GM23338 (cell line): Measurements from ENCODE around the gene METTL17. TPM values are rescaled to one million over a fixed set of nuclear protein-coding genes. Genes with fewer than 3 reads are reported as not detected.

Source experiments
- ATAC-seq: fragments of 200-7000 bp; cut with Tn5 transposase; 3 replicates; pipeline ENCODE4 v1.9.1; 2020
- DNase-seq: peaks from one replicate; pipeline ENCODE4 v3.0.0-alpha.2; 2015; ENCODE audit warnings: low spot score
- H2AFZ ChIP-seq: fragments of 200-600 bp; sonication (generic); 2 replicates; pipeline ENCODE4 v1.8.0; 2016; ENCODE audit warnings: antibody characterized with exemption, mild to moderate bottlenecking, moderate library complexity
- H3F3A ChIP-seq: fragments of 200-600 bp; sonication (generic); replicated peaks from 2 replicates; pipeline ENCODE4 v1.8.0; 2017; ENCODE audit warnings: antibody characterized with exemption, mixed run types, low read depth
- H3K27ac ChIP-seq: fragments of 200-600 bp; sonication (generic); 2 replicates; pipeline ENCODE4 v1.6.1; 2016; ENCODE audit warnings: low read depth
- H3K27me3 ChIP-seq: fragments of 200-600 bp; sonication (generic); 2 replicates; pipeline ENCODE4 v1.8.0; 2016; ENCODE audit warnings: mild to moderate bottlenecking, mixed run types, moderate library complexity; ENCODE audit not compliant: insufficient read depth
- H3K36me3 ChIP-seq: fragments of 200-600 bp; sonication (generic); 2 replicates; pipeline ENCODE4 v1.8.0; 2016; ENCODE audit warnings: mild to moderate bottlenecking; ENCODE audit not compliant: insufficient read depth
- H3K4me1 ChIP-seq: fragments of 200-600 bp; sonication (generic); 2 replicates; pipeline ENCODE4 v1.8.0; 2016; ENCODE audit warnings: mild to moderate bottlenecking, moderate library complexity; ENCODE audit not compliant: insufficient read depth
- H3K4me2 ChIP-seq: fragments of 200-600 bp; sonication (generic); 2 replicates; pipeline ENCODE4 v1.7.1; 2017; ENCODE audit warnings: mixed run types
- H3K4me3 ChIP-seq: fragments of 200-600 bp; sonication (generic); 2 replicates; pipeline ENCODE4 v1.6.1; 2016; ENCODE audit warnings: mixed run types
- H3K79me2 ChIP-seq: fragments of 200-600 bp; sonication (generic); replicated peaks from 2 replicates; pipeline ENCODE4 v1.8.0; 2017; ENCODE audit warnings: mild to moderate bottlenecking; ENCODE audit not compliant: insufficient read depth
- H3K9me2 ChIP-seq: fragments of 200-600 bp; sonication (generic); 2 replicates; pipeline ENCODE4 v1.8.0; 2017; ENCODE audit not compliant: insufficient read depth
- H4K20me1 ChIP-seq: fragments of 200-600 bp; sonication (generic); replicated peaks from 2 replicates; pipeline ENCODE4 v1.8.0; 2017; ENCODE audit warnings: mild to moderate bottlenecking; ENCODE audit not compliant: insufficient read depth
- H3K27ac Mint-ChIP-seq: 2 replicates; pipeline ENCODE4 v1.8.0; 2020; ENCODE audit warnings: inconsistent platforms, mild to moderate bottlenecking, moderate library complexity, mixed read lengths
- H3K27me3 Mint-ChIP-seq: 3 replicates; pipeline ENCODE4 v1.8.0; 2022; ENCODE audit warnings: low read depth, mild to moderate bottlenecking, moderate library complexity, mixed read lengths, inconsistent platforms; ENCODE audit not compliant: insufficient read depth, poor library complexity
- H3K36me3 Mint-ChIP-seq: 3 replicates; pipeline ENCODE4 v1.8.0; 2021; ENCODE audit warnings: low read depth, mild to moderate bottlenecking, inconsistent platforms, moderate library complexity, mixed read lengths
- H3K4me1 Mint-ChIP-seq: 3 replicates; pipeline ENCODE4 v1.8.0; 2020; ENCODE audit warnings: mild to moderate bottlenecking, inconsistent platforms, mixed read lengths
- H3K4me3 Mint-ChIP-seq: 3 replicates; pipeline ENCODE4 v1.8.0; 2021; ENCODE audit warnings: moderate library complexity, mild to moderate bottlenecking, inconsistent platforms, mixed read lengths
- H3K9me3 Mint-ChIP-seq: 3 replicates; pipeline ENCODE4 v1.8.0; 2020; ENCODE audit warnings: moderate library complexity, mild to moderate bottlenecking, inconsistent platforms, mixed read lengths
- CREB1 ChIP-seq: fragments of 250-450 bp; sonication (Bioruptor Pico); IDR thresholded peaks from 2 replicates; pipeline ENCODE4 v1.5.0; 2020; ENCODE audit warnings: low read depth, mild to moderate bottlenecking, moderate library complexity
- EZH2 ChIP-seq: fragments of 200-600 bp; sonication (generic); IDR thresholded peaks from one replicate; pipeline ENCODE4 v1.8.0; 2017; ENCODE audit warnings: antibody characterized with exemption, mild to moderate bottlenecking, low read depth; ENCODE audit not compliant: unreplicated experiment
- EZH2phosphoT487 ChIP-seq: fragments of 200-600 bp; sonication (generic); IDR thresholded peaks from one replicate; pipeline ENCODE4 v1.8.1; 2018; ENCODE audit warnings: antibody characterized with exemption; ENCODE audit not compliant: unreplicated experiment
- JUNB ChIP-seq: IDR thresholded peaks from one replicate; pipeline ENCODE4 v1.6.1; 2016; ENCODE audit warnings: antibody characterized with exemption; ENCODE audit not compliant: unreplicated experiment
- NANOG ChIP-seq: IDR thresholded peaks from 2 replicates; pipeline ENCODE4 v1.6.1; 2016; ENCODE audit warnings: antibody characterized with exemption, borderline replicate concordance
- POLR2AphosphoS5 ChIP-seq: IDR thresholded peaks from 2 replicates; pipeline ENCODE4 v1.6.1; 2016; ENCODE audit warnings: antibody characterized with exemption, low read depth
- STAT1 ChIP-seq: IDR thresholded peaks from one replicate; pipeline ENCODE4 v1.6.1; 2016; ENCODE audit warnings: antibody characterized with exemption; ENCODE audit not compliant: unreplicated experiment
- ZNF114 ChIP-seq: fragments of 250-450 bp; sonication (Bioruptor Pico); IDR thresholded peaks from 2 replicates; pipeline ENCODE4 v1.5.0; 2020; ENCODE audit warnings: mild to moderate bottlenecking, moderate library complexity
- ZNF331 ChIP-seq: fragments of 250-450 bp; sonication (Bioruptor Pico); IDR thresholded peaks from 2 replicates; pipeline ENCODE4 v1.5.0; 2020; ENCODE audit warnings: low read depth, mild to moderate bottlenecking, moderate library complexity
- polyA plus RNA-seq: library from polyadenylated mRNA; unstranded; fragments of >200 nt; fragmentation: Nextera tagmentation; extraction: Ambion mirVana; gene quantifications from 2 replicates; pipeline ENCODE4 v1.2.1, GENCODE V29; 2016
- total RNA-seq: library from RNA; depleted of rRNA; stranded (reverse); fragments of >200 nt; shearing (Covaris generic); gene quantifications from 2 replicates; pipeline ENCODE4 v1.2.3, GENCODE V29; 2014
- TF ChIP-seq, protein P1 (sequence below): fragments of 250-450 bp; sonication (Bioruptor Pico); IDR thresholded peaks from 2 replicates; pipeline ENCODE4 v1.5.0; 2020; ENCODE audit warnings: mild to moderate bottlenecking, moderate library complexity
- TF ChIP-seq, protein P2 (sequence below): IDR thresholded peaks from one replicate; pipeline ENCODE4 v1.6.1; 2018; ENCODE audit warnings: antibody characterized with exemption; ENCODE audit not compliant: unreplicated experiment

The METTL17 gene
- total and polyA plus RNA-seq, 2 experiments from 2014 or later: 74.9 to 156 TPM

DNA sequence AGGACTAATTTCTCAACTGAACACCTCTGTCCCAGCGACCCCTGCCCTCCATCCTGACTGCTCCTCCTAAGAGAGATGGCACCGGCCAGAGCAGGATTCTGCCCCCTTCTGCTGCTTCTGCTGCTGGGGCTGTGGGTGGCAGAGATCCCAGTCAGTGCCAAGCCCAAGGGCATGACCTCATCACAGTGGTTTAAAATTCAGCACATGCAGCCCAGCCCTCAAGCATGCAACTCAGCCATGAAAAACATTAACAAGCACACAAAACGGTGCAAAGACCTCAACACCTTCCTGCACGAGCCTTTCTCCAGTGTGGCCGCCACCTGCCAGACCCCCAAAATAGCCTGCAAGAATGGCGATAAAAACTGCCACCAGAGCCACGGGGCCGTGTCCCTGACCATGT lies 53.1 kb downstream of the METTL17 start (continued):
- TF ChIP-seq, protein P1, sequence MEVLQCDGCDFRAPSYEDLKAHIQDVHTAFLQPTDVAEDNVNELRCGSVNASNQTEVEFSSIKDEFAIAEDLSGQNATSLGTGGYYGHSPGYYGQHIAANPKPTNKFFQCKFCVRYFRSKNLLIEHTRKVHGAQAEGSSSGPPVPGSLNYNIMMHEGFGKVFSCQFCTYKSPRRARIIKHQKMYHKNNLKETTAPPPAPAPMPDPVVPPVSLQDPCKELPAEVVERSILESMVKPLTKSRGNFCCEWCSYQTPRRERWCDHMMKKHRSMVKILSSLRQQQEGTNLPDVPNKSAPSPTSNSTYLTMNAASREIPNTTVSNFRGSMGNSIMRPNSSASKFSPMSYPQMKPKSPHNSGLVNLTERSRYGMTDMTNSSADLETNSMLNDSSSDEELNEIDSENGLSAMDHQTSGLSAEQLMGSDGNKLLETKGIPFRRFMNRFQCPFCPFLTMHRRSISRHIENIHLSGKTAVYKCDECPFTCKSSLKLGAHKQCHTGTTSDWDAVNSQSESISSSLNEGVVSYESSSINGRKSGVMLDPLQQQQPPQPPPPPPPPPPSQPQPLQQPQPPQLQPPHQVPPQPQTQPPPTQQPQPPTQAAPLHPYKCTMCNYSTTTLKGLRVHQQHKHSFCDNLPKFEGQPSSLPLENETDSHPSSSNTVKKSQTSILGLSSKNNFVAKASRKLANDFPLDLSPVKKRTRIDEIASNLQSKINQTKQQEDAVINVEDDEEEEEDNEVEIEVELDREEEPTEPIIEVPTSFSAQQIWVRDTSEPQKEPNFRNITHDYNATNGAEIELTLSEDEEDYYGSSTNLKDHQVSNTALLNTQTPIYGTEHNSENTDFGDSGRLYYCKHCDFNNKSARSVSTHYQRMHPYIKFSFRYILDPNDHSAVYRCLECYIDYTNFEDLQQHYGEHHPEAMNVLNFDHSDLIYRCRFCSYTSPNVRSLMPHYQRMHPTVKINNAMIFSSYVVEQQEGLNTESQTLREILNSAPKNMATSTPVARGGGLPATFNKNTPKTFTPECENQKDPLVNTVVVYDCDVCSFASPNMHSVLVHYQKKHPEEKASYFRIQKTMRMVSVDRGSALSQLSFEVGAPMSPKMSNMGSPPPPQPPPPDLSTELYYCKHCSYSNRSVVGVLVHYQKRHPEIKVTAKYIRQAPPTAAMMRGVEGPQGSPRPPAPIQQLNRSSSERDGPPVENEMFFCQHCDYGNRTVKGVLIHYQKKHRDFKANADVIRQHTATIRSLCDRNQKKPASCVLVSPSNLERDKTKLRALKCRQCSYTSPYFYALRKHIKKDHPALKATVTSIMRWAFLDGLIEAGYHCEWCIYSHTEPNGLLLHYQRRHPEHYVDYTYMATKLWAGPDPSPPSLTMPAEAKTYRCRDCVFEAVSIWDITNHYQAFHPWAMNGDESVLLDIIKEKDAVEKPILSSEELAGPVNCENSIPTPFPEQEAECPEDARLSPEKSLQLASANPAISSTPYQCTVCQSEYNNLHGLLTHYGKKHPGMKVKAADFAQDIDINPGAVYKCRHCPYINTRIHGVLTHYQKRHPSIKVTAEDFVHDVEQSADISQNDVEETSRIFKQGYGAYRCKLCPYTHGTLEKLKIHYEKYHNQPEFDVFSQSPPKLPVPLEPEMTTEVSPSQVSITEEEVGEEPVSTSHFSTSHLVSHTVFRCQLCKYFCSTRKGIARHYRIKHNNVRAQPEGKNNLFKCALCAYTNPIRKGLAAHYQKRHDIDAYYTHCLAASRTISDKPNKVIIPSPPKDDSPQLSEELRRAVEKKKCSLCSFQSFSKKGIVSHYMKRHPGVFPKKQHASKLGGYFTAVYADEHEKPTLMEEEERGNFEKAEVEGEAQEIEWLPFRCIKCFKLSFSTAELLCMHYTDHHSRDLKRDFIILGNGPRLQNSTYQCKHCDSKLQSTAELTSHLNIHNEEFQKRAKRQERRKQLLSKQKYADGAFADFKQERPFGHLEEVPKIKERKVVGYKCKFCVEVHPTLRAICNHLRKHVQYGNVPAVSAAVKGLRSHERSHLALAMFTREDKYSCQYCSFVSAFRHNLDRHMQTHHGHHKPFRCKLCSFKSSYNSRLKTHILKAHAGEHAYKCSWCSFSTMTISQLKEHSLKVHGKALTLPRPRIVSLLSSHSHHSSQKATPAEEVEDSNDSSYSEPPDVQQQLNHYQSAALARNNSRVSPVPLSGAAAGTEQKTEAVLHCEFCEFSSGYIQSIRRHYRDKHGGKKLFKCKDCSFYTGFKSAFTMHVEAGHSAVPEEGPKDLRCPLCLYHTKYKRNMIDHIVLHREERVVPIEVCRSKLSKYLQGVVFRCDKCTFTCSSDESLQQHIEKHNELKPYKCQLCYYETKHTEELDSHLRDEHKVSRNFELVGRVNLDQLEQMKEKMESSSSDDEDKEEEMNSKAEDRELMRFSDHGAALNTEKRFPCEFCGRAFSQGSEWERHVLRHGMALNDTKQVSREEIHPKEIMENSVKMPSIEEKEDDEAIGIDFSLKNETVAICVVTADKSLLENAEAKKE (CRISPR knock-in tag): no peak
- TF ChIP-seq JUNB: no peak
- no peak for TF ChIP-seq POLR2AphosphoS5
- no peak for TF ChIP-seq NANOG
- TF ChIP-seq CREB1 (CRISPR knock-in tag): no peak
- no peak for TF ChIP-seq ZNF331 (CRISPR knock-in tag)
- TF ChIP-seq EZH2: no peak
- TF ChIP-seq STAT1: no peak
- no peak for TF ChIP-seq EZH2phosphoT487
- no peak for TF ChIP-seq ZNF114 (CRISPR knock-in tag)

DNA sequence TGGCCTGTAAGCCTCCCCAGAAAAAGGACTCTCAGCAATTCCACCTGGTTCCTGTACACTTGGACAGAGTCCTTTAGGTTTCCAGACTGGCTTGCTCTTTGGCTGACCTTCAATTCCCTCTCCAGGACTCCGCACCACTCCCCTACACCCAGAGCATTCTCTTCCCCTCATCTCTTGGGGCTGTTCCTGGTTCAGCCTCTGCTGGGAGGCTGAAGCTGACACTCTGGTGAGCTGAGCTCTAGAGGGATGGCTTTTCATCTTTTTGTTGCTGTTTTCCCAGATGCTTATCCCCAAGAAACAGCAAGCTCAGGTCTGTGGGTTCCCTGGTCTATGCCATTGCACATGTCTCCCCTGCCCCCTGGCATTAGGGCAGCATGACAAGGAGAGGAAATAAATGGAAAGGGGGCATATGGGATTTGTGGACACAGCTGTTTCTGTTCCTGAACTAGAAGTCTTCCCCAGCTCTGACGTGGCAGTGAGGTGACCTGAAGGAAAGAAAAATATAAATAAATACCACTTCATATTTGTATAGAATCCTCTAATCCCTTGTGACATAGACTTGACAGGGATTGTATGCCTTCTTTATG lies 53.7 kb downstream of the METTL17 start:
- H4K20me1 ChIP-seq: no peaks in the 10 kb centered on the region
- Mint-ChIP-seq H3K4me1 (peaks cover 21% of the 10 kb centered on the region), H3K36me3 (no peaks in the 10 kb centered on the region; the same call in 2 of the 3 replicates), H3K27me3 (peaks cover 10% of the 10 kb centered on the region), H3K9me3 (no peaks in the 10 kb centered on the region; the same call in 2 of the 3 replicates), H3K27ac (no peak overlapping the region), H3K4me3 (no peak overlapping the region)
- no peak overlapping the region for H3K4me2 ChIP-seq
- no peak overlapping the region for H3K27ac ChIP-seq
- no peak for ATAC-seq
- H3K79me2 ChIP-seq: no peaks in the 10 kb centered on the region
- no peaks in the 10 kb centered on the region for H3K36me3 ChIP-seq
- H3K4me3 ChIP-seq: no peak overlapping the region
- peaks cover 10% of the 10 kb centered on the region for H3K4me1 ChIP-seq
- DNase-seq: no peak
- no peak overlapping the region for H2AFZ ChIP-seq
- no peaks in the 10 kb centered on the region for H3K27me3 ChIP-seq
- H3K9me2 ChIP-seq: no peaks in the 10 kb centered on the region; the same call in 1 of the 2 replicates
- H3F3A ChIP-seq: no peaks in the 10 kb centered on the region
- TF ChIP-seq EZH2phosphoT487 (no peak), EZH2 (no peak)
- TF ChIP-seq, protein P2, sequence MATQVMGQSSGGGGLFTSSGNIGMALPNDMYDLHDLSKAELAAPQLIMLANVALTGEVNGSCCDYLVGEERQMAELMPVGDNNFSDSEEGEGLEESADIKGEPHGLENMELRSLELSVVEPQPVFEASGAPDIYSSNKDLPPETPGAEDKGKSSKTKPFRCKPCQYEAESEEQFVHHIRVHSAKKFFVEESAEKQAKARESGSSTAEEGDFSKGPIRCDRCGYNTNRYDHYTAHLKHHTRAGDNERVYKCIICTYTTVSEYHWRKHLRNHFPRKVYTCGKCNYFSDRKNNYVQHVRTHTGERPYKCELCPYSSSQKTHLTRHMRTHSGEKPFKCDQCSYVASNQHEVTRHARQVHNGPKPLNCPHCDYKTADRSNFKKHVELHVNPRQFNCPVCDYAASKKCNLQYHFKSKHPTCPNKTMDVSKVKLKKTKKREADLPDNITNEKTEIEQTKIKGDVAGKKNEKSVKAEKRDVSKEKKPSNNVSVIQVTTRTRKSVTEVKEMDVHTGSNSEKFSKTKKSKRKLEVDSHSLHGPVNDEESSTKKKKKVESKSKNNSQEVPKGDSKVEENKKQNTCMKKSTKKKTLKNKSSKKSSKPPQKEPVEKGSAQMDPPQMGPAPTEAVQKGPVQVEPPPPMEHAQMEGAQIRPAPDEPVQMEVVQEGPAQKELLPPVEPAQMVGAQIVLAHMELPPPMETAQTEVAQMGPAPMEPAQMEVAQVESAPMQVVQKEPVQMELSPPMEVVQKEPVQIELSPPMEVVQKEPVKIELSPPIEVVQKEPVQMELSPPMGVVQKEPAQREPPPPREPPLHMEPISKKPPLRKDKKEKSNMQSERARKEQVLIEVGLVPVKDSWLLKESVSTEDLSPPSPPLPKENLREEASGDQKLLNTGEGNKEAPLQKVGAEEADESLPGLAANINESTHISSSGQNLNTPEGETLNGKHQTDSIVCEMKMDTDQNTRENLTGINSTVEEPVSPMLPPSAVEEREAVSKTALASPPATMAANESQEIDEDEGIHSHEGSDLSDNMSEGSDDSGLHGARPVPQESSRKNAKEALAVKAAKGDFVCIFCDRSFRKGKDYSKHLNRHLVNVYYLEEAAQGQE: no peak
